HEK293 (cell line): Measurements from ENCODE around the gene IRAK2.
A peak's percentile ranks its signal among the peaks of the same experiment; 100 is the strongest.

ENCODE experiments used
- CTCF ChIA-PET: fragments of 350-600 bp; formaldehyde crosslinking; extraction: SDS; loops from one replicate; lab custom pipeline; 2021; ENCODE audit warnings: antibody characterized with exemption; lab: Yijun Ruan, JAX
- POLR2A ChIA-PET: fragments of 300-600 bp; formaldehyde crosslinking; extraction: SDS; loops from one replicate; lab custom pipeline; 2020; ENCODE audit warnings: antibody characterized with exemption, inconsistent platforms; lab: Yijun Ruan, JAX
- H3K27ac ChIP-seq: fragments of 200-500 bp; sonication (Bioruptor generic); 2 replicates; pipeline ENCODE4 v1.5.1; 2014; ENCODE audit warnings: low read depth, low read length, control low read depth, inconsistent platforms; ENCODE audit errors: extremely low read depth
- H3K36me3 ChIP-seq, 2 experiments: fragments of 200-500 bp in 1 of 2; sonication (Bioruptor generic) in 1 of 2; 1 replicate in 1 of 2; 2 replicates in 1 of 2; pipeline ENCODE4 v1.5.1; 2014 to 2017; ENCODE audit warnings: inconsistent platforms in 2 of 2, low read length in 2 of 2; ENCODE audit not compliant: control insufficient read depth in 2 of 2, insufficient read depth in 1 of 2
- H3K4me1 ChIP-seq: fragments of 200-500 bp; sonication (Bioruptor generic); 2 replicates; pipeline ENCODE4 v1.5.1; 2014; ENCODE audit warnings: mild to moderate bottlenecking, low read length, inconsistent platforms; ENCODE audit not compliant: control insufficient read depth, insufficient read depth
- H3K4me3 ChIP-seq: 2 replicates; pipeline ENCODE4 v1.5.1; 2011; ENCODE audit warnings: low read depth, mild to moderate bottlenecking, control low read depth, low read length, moderate library complexity
- H3K9me3 ChIP-seq: fragments of 200-500 bp; sonication (Bioruptor generic); 2 replicates; pipeline ENCODE4 v1.5.1; 2014; ENCODE audit warnings: low read depth, low read length, inconsistent platforms; ENCODE audit not compliant: control insufficient read depth, insufficient read depth
- GLI4 ChIP-seq: fragments of 450-650 bp; formaldehyde crosslinking; IDR thresholded peaks from 2 replicates; pipeline ENCODE4 v1.5.1; 2016; ENCODE audit warnings: missing biosample characterization, missing genetic modification characterization
- HOXA7 ChIP-seq: sonication (generic); formaldehyde crosslinking; IDR thresholded peaks from 2 replicates; pipeline ENCODE4 v1.8.1; 2022; ENCODE audit warnings: missing genetic modification reagents, borderline replicate concordance
- HOXD13 ChIP-seq: sonication (generic); formaldehyde crosslinking; IDR thresholded peaks from 2 replicates; pipeline ENCODE4 v1.8.0; 2022; ENCODE audit warnings: missing genetic modification reagents, borderline replicate concordance
- KLF8 ChIP-seq: fragments of 450-650 bp; formaldehyde crosslinking; IDR thresholded peaks from 2 replicates; pipeline ENCODE4 v1.5.1; 2016; ENCODE audit warnings: missing biosample characterization, missing genetic modification characterization
- RBAK ChIP-seq: fragments of 450-650 bp; formaldehyde crosslinking; IDR thresholded peaks from 2 replicates; pipeline ENCODE4 v1.5.1; 2016; ENCODE audit warnings: missing biosample characterization, missing genetic modification characterization
- SETDB1 ChIP-seq: IDR thresholded peaks from one replicate; pipeline ENCODE4 v1.6.1; 2017; ENCODE audit warnings: mild to moderate bottlenecking, low read length, moderate library complexity, mixed read lengths; ENCODE audit not compliant: insufficient read length
- TRIM28 ChIP-seq: IDR thresholded peaks from 2 replicates; pipeline ENCODE4 v1.6.1; 2011; ENCODE audit warnings: low read length, control low read depth, borderline replicate concordance
- ZNF140 ChIP-seq: fragments of 450-650 bp; formaldehyde crosslinking; IDR thresholded peaks from 2 replicates; pipeline ENCODE4 v1.5.1; 2016; ENCODE audit warnings: missing biosample characterization, missing genetic modification characterization
- ZNF292 ChIP-seq: fragments of 450-650 bp; formaldehyde crosslinking; IDR thresholded peaks from 2 replicates; pipeline ENCODE4 v1.5.1; 2016; ENCODE audit warnings: low read depth, missing biosample characterization, missing genetic modification characterization, borderline replicate concordance
- ZNF341 ChIP-seq: fragments of 450-650 bp; formaldehyde crosslinking; IDR thresholded peaks from 2 replicates; pipeline ENCODE4; 2016; ENCODE audit warnings: low read depth, missing biosample characterization, missing genetic modification characterization
- ZNF48 ChIP-seq: fragments of 450-650 bp; formaldehyde crosslinking; IDR thresholded peaks from 2 replicates; pipeline ENCODE4 v1.5.1; 2016; ENCODE audit warnings: missing biosample characterization, missing genetic modification characterization
- ZNF571 ChIP-seq: fragments of 450-650 bp; formaldehyde crosslinking; IDR thresholded peaks from 2 replicates; pipeline ENCODE4 v1.5.0; 2017; ENCODE audit warnings: missing biosample characterization, missing genetic modification characterization
- ZNF621 ChIP-seq: fragments of 450-650 bp; formaldehyde crosslinking; IDR thresholded peaks from 2 replicates; pipeline ENCODE4 v1.5.1; 2017; ENCODE audit warnings: missing biosample characterization, missing genetic modification characterization
- ZNF623 ChIP-seq: fragments of 450-650 bp; formaldehyde crosslinking; IDR thresholded peaks from 2 replicates; pipeline ENCODE4 v1.5.1; 2016; ENCODE audit warnings: missing biosample characterization, missing genetic modification characterization
- ZNF664 ChIP-seq: fragments of 450-650 bp; formaldehyde crosslinking; IDR thresholded peaks from 2 replicates; pipeline ENCODE4 v1.5.1; 2016; ENCODE audit warnings: missing biosample characterization, missing genetic modification characterization
- ZNF76 ChIP-seq: fragments of 450-650 bp; formaldehyde crosslinking; IDR thresholded peaks from 2 replicates; pipeline ENCODE4; 2016; ENCODE audit warnings: low read depth, missing biosample characterization, missing genetic modification characterization, borderline replicate concordance
- ZNF776 ChIP-seq: fragments of 450-650 bp; formaldehyde crosslinking; IDR thresholded peaks from 2 replicates; pipeline ENCODE4 v1.5.0; 2017; ENCODE audit warnings: missing biosample characterization, missing genetic modification characterization, borderline replicate concordance
- ZNF791 ChIP-seq: fragments of 450-650 bp; formaldehyde crosslinking; IDR thresholded peaks from 2 replicates; pipeline ENCODE4 v1.5.1; 2016; ENCODE audit warnings: missing biosample characterization, missing genetic modification characterization
- ZNF830 ChIP-seq: fragments of 450-650 bp; IDR thresholded peaks from 2 replicates; pipeline ENCODE4 v1.5.0; 2018; ENCODE audit warnings: missing biosample characterization, missing genetic modification characterization, low read depth, mild to moderate bottlenecking, moderate library complexity
- TF ChIP-seq, protein P1 (sequence below): fragments of 450-650 bp; formaldehyde crosslinking; IDR thresholded peaks from 2 replicates; pipeline ENCODE4 v1.5.1; 2017; ENCODE audit warnings: missing biosample characterization, missing genetic modification characterization
- TF ChIP-seq, protein P2 (sequence below): fragments of 450-650 bp; formaldehyde crosslinking; IDR thresholded peaks from 2 replicates; pipeline ENCODE4 v1.5.1; 2017; ENCODE audit warnings: missing biosample characterization, mild to moderate bottlenecking, missing genetic modification characterization, moderate library complexity
- TF ChIP-seq, protein P3 (sequence below): fragments of 450-650 bp; formaldehyde crosslinking; IDR thresholded peaks from 2 replicates; pipeline ENCODE4 v1.5.1; 2016; ENCODE audit warnings: missing biosample characterization, missing genetic modification characterization, low read depth
- TF ChIP-seq, protein P4 (sequence below): fragments of 450-650 bp; formaldehyde crosslinking; IDR thresholded peaks from 2 replicates; pipeline ENCODE4 v1.5.1; 2016; ENCODE audit warnings: missing biosample characterization, missing genetic modification characterization
- TF ChIP-seq, protein P5 (sequence below): fragments of 450-650 bp; formaldehyde crosslinking; IDR thresholded peaks from 2 replicates; pipeline ENCODE4 v1.5.1; 2017; ENCODE audit warnings: missing biosample characterization, missing genetic modification characterization

Gene IRAK2

DNA sequence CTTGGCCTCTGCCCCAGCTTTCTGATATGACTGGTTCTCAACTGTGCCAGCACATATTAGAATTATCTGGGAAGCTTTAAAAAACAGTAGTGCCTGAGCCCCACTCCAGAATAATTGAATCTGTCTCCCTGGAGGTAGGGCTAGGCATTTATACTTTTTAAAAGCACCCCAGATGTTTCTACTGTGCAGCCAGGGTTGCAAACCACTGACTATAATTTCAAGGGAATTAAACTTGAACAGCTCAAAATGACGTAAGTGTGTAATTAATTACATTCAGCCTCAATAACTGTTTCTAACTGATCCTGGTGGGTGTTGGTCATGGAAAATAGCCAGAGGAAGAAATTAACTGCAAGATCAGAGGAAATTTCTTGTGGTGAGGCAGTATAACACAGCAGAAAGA, 4.4 kb upstream of the IRAK2 start (continued):
- TF ChIP-seq, protein P1, sequence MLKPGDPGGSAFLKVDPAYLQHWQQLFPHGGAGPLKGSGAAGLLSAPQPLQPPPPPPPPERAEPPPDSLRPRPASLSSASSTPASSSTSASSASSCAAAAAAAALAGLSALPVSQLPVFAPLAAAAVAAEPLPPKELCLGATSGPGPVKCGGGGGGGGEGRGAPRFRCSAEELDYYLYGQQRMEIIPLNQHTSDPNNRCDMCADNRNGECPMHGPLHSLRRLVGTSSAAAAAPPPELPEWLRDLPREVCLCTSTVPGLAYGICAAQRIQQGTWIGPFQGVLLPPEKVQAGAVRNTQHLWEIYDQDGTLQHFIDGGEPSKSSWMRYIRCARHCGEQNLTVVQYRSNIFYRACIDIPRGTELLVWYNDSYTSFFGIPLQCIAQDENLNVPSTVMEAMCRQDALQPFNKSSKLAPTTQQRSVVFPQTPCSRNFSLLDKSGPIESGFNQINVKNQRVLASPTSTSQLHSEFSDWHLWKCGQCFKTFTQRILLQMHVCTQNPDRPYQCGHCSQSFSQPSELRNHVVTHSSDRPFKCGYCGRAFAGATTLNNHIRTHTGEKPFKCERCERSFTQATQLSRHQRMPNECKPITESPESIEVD (tag by site-specific recombination) = peak; percentile 38
- TF ChIP-seq ZNF76 (tag by site-specific recombination) = no peak
- TF ChIP-seq, protein P2, sequence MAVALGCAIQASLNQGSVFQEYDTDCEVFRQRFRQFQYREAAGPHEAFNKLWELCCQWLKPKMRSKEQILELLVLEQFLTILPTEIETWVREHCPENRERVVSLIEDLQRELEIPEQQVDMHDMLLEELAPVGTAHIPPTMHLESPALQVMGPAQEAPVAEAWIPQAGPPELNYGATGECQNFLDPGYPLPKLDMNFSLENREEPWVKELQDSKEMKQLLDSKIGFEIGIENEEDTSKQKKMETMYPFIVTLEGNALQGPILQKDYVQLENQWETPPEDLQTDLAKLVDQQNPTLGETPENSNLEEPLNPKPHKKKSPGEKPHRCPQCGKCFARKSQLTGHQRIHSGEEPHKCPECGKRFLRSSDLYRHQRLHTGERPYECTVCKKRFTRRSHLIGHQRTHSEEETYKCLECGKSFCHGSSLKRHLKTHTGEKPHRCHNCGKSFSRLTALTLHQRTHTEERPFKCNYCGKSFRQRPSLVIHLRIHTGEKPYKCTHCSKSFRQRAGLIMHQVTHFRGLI (tag by site-specific recombination) = 0 out of 2 replicates have a peak, but pooled peaks have one; percentile 6
- TF ChIP-seq, protein P3, sequence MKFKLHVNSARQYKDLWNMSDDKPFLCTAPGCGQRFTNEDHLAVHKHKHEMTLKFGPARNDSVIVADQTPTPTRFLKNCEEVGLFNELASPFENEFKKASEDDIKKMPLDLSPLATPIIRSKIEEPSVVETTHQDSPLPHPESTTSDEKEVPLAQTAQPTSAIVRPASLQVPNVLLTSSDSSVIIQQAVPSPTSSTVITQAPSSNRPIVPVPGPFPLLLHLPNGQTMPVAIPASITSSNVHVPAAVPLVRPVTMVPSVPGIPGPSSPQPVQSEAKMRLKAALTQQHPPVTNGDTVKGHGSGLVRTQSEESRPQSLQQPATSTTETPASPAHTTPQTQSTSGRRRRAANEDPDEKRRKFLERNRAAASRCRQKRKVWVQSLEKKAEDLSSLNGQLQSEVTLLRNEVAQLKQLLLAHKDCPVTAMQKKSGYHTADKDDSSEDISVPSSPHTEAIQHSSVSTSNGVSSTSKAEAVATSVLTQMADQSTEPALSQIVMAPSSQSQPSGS (tag by site-specific recombination) = 0 out of 2 replicates have a peak, but pooled peaks have one; percentile 30
- TF ChIP-seq, protein P4, sequence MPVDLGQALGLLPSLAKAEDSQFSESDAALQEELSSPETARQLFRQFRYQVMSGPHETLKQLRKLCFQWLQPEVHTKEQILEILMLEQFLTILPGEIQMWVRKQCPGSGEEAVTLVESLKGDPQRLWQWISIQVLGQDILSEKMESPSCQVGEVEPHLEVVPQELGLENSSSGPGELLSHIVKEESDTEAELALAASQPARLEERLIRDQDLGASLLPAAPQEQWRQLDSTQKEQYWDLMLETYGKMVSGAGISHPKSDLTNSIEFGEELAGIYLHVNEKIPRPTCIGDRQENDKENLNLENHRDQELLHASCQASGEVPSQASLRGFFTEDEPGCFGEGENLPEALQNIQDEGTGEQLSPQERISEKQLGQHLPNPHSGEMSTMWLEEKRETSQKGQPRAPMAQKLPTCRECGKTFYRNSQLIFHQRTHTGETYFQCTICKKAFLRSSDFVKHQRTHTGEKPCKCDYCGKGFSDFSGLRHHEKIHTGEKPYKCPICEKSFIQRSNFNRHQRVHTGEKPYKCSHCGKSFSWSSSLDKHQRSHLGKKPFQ (tag by site-specific recombination) = no peak
- no peak for TF ChIP-seq ZNF791 (tag by site-specific recombination)

DNA sequence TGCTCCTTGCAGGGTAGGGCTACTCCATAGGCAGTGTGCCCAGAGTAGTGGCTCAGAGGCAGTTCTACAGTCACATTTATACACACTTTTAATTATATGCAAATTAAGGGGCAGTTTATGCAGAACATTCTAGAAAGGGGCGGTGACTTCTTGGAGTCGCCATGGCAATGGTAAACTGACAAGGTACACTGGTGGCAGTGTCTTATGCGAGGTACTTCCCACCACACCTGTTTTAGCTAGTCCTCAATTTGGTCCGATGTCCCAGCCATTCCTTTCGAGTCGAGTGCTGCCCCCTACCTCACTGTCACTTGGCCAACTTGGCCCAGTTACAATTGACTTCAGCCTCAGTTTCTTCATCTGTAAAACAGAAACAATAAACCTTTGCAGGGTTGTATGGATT, 3.8 kb upstream of the IRAK2 start:
- ChIA-PET CTCF (no interaction called here), POLR2A (no interaction called here)
- Histone ChIP-seq H3K9me3 (no peaks in the 10 kb centered on the region), H3K36me3 (no peaks in the 10 kb centered on the region), H3K4me3 (no peak overlapping the region), H3K4me1 (no peaks in the 10 kb centered on the region), H3K27ac (no peak overlapping the region)
- TF ChIP-seq ZNF341 (tag by site-specific recombination) (no peak), ZNF664 (tag by site-specific recombination) (no peak), TRIM28 (no peak), ZNF830 (no peak), HOXA7 (CRISPR knock-in tag) (no peak), ZNF48 (tag by site-specific recombination) (no peak), HOXD13 (CRISPR knock-in tag) (no peak), ZNF292 (no peak), RBAK (no peak), ZNF623 (no peak), ZNF776 (tag by site-specific recombination) (no peak), ZNF571 (no peak), GLI4 (tag by site-specific recombination) (no peak), ZNF621 (tag by site-specific recombination) (no peak), SETDB1 (no peak), ZNF140 (no peak), KLF8 (tag by site-specific recombination) (no peak)
- TF ChIP-seq, protein P5, sequence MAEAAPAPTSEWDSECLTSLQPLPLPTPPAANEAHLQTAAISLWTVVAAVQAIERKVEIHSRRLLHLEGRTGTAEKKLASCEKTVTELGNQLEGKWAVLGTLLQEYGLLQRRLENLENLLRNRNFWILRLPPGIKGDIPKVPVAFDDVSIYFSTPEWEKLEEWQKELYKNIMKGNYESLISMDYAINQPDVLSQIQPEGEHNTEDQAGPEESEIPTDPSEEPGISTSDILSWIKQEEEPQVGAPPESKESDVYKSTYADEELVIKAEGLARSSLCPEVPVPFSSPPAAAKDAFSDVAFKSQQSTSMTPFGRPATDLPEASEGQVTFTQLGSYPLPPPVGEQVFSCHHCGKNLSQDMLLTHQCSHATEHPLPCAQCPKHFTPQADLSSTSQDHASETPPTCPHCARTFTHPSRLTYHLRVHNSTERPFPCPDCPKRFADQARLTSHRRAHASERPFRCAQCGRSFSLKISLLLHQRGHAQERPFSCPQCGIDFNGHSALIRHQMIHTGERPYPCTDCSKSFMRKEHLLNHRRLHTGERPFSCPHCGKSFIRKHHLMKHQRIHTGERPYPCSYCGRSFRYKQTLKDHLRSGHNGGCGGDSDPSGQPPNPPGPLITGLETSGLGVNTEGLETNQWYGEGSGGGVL (tag by site-specific recombination) = no peak
